Neural progenitor cell (in vitro differentiated cells): ENCODE results near the gene SEMA6B.

Source experiments
- EZH2 ChIP-seq: fragments of 200-600 bp; sonication (generic); IDR thresholded peaks from 2 replicates; pipeline ENCODE4 v1.6.1; 2017; ENCODE audit warnings: antibody characterized with exemption, mild to moderate bottlenecking, moderate library complexity
- TF ChIP-seq, protein P1 (sequence below): fragments of 200-600 bp; sonication (generic); IDR thresholded peaks from 2 replicates; pipeline ENCODE4 v1.5.1; 2017; ENCODE audit warnings: antibody characterized with exemption, mild to moderate bottlenecking

GRCh38 chr19:4568886-4569285 lies 9.4 kb upstream of the SEMA6B start:
- TF ChIP-seq, protein P1, sequence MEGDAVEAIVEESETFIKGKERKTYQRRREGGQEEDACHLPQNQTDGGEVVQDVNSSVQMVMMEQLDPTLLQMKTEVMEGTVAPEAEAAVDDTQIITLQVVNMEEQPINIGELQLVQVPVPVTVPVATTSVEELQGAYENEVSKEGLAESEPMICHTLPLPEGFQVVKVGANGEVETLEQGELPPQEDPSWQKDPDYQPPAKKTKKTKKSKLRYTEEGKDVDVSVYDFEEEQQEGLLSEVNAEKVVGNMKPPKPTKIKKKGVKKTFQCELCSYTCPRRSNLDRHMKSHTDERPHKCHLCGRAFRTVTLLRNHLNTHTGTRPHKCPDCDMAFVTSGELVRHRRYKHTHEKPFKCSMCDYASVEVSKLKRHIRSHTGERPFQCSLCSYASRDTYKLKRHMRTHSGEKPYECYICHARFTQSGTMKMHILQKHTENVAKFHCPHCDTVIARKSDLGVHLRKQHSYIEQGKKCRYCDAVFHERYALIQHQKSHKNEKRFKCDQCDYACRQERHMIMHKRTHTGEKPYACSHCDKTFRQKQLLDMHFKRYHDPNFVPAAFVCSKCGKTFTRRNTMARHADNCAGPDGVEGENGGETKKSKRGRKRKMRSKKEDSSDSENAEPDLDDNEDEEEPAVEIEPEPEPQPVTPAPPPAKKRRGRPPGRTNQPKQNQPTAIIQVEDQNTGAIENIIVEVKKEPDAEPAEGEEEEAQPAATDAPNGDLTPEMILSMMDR: no peak
- TF ChIP-seq EZH2: no peak
